ENCODE results near the gene DESI2.

GRCh38 chr1:244660595-244660994, 7.7 kb downstream of the DESI2 start:
- no peak for TF ChIP-seq POLR2A (IDR thresholded peaks at IDR 0.05)
- TF ChIP-seq CTCF (IDR thresholded peaks at IDR 0.05) = no peak

Measured in thyroid gland (tissue), 4 donors.